GM19324 (cell line): ENCODE data around the gene PFKFB3.
"Not testable (repeated sequence)": the region's sequence is repeated elsewhere in the genome, so short reads cannot be mapped to it uniquely, and the experiment has no call there.

ENCODE experiments used
- ATAC-seq: cut with Tn5 transposase; IDR thresholded peaks from one replicate; pipeline ENCODE4 v1.9.1; 2021; ENCODE audit warnings: mild to moderate bottlenecking, moderate library complexity; ENCODE audit not compliant: unreplicated experiment, low FRiP score

Gene PFKFB3

GRCh38 chr10:6232846-6233724, 30.4 kb downstream of the PFKFB3 start:
- no peak for ATAC-seq

GRCh38 chr10:6233725-6234277, 31.1 kb downstream of the PFKFB3 start:
- ATAC-seq, result no peak

GRCh38 chr10:6234371-6234770, 31.6 kb downstream of the PFKFB3 start:
- no peak for ATAC-seq

GRCh38 chr10:6236349-6237198, 33.8 kb downstream of the PFKFB3 start:
- no peak for ATAC-seq

- ATAC-seq, result no peak
These were observed 34.4 kb downstream of the PFKFB3 start for GRCh38 chr10:6237199-6237530.

- ATAC-seq, result not testable (repeated sequence)
These were observed 36.0 kb downstream of the PFKFB3 start for GRCh38 chr10:6238587-6239212.

- ATAC-seq, result no peak
These were observed 36.7 kb downstream of the PFKFB3 start for GRCh38 chr10:6239213-6239991.

- no peak for ATAC-seq
These were observed 37.5 kb downstream of the PFKFB3 start for GRCh38 chr10:6240254-6240653.

- ATAC-seq, result no peak
These were observed 39.4 kb downstream of the PFKFB3 start for GRCh38 chr10:6242089-6242488.

GRCh38 chr10:6244510-6244909, 41.8 kb downstream of the PFKFB3 start:
- ATAC-seq, result no peak

- ATAC-seq, result no peak
These were observed 44.4 kb downstream of the PFKFB3 start for GRCh38 chr10:6247041-6247712.

GRCh38 chr10:6248908-6249307, 46.2 kb downstream of the PFKFB3 start:
- ATAC-seq, result not testable (repeated sequence)

- ATAC-seq, result no peak
These were observed 47.0 kb downstream of the PFKFB3 start for GRCh38 chr10:6249698-6250097.

- no peak for ATAC-seq
These were observed 48.0 kb downstream of the PFKFB3 start for GRCh38 chr10:6250745-6251144.

GRCh38 chr10:6254201-6254600, 51.5 kb downstream of the PFKFB3 start:
- ATAC-seq, result no peak

GRCh38 chr10:6255548-6256061, 52.9 kb downstream of the PFKFB3 start:
- no peak for ATAC-seq

- ATAC-seq, result no peak
These were observed 53.7 kb downstream of the PFKFB3 start for GRCh38 chr10:6256439-6256838.

GRCh38 chr10:6259153-6259552, 56.4 kb downstream of the PFKFB3 start:
- ATAC-seq, result no peak

- no peak for ATAC-seq
These were observed 58.1 kb downstream of the PFKFB3 start for GRCh38 chr10:6260843-6261242.
